Measurements from ENCODE around the gene TMEM145.

The TMEM145 gene

GRCh38 chr19:42360787-42361544 is 47.9 kb downstream of the TMEM145 start:
- no peak for DNase-seq (ENCODE audit: low read depth in 1 of 2, low spot score in 1 of 2)

- no peak for DNase-seq (ENCODE audit: low read depth in 1 of 2, low spot score in 1 of 2)
Measured at GRCh38 chr19:42361545-42361910, 48.4 kb downstream of the TMEM145 start.

DNA sequence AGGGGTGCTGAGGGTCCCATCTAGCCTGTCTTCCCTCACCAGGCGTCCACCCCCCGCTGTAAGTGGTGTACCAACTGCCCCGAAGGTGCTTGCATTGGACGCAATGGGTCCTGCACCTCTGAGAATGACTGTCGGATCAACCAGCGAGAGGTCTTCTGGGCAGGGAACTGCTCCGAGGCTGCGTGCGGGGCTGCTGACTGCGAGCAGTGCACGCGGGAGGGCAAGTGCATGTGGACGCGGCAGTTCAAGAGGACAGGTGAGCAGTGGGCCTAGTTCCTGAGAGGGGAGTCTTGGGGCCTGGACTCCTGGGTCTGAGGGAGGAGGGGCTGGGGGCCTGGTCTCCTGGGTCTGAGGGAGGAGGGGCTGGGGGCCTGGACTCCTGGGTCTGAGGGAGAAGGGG is 49.2 kb downstream of the TMEM145 start:
- DNase-seq (ENCODE audit: low read depth in 1 of 2, low spot score in 1 of 2), result no peak

- DNase-seq (ENCODE audit: low read depth in 1 of 2, low spot score in 1 of 2), result no peak
Measured at GRCh38 chr19:42362891-42363440, 49.9 kb downstream of the TMEM145 start.

DNA sequence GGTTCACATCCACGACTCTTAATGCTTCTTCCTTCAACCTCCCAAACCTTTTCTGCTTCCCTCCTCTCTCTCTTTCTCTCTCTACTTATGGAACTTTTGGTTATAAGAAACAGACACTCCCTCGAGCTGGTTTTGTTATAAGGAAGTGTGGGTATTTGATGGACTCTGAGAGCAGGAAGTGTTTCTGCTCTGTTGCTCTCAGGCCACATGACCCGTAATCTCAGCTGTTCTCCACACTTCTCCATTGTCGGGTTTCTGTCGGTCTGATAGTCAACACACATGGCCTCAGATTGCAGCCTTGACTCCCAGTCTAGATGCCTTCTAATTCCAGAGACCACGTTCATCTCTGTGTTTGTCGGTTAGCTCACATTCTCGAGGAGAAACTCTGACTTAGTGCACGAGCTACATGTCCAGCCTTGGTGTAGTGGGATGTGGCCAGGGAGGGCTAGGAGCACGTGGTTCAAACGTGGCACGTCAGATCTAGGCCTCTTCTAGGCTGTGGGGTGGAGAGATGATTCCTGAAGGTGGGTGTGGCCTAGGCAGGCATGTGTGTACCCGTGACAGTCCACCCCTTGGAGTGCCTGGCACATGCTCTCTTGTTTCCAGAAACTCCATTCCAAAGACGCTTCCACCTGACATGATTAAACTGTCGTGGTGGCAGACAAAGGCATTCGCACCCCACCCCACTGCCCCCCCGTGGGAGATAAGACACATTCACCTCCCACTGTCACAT is 50.7 kb downstream of the TMEM145 start:
- no peak for DNase-seq (ENCODE audit: low read depth in 1 of 2, low spot score in 1 of 2)

DNA sequence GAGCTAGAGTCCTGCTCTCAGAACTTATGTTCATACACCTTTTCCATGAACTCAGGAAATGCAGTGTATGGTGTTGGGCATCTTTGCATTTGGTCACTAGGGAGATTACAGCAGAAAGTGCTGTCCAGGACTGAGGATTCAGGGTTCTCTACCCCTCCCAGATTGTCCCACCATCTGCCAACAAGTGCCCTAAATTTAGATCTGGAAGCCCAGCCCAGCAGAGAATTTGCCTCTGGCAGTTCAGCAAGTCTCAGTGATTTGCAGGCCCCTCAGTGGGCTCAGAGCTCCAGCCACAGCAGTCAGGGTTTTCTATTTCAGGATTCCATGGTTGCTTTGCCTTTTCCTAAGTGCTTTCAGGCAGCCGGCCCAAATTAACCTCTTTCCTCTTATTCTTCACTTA is 53.6 kb downstream of the TMEM145 start:
- DNase-seq (ENCODE audit: low read depth in 1 of 2, low spot score in 1 of 2), result no peak

DNA sequence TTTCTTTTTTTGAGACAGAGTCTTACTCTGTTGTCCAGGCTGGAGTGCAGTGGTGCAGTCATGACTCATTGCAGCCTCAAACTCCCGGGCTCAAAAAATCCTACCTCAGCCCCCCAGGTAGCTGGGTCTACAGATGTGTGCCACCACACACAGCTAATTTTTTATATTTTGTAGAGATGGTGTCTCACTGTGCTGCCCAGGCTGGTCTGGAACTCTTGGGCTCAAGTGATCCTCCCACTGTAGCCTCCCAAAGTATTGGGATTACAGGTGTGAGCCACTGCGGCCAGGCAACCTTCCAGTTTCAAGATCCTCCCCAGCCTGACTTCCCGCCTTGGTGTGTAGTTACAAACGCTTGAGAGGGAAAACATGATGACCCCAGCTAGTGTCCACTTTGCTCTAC is 54.8 kb downstream of the TMEM145 start:
- DNase-seq (ENCODE audit: low read depth in 1 of 2, low spot score in 1 of 2), result no peak

GRCh38 chr19:42368360-42368759 is 55.3 kb downstream of the TMEM145 start:
- no peak for DNase-seq (ENCODE audit: low read depth in 1 of 2, low spot score in 1 of 2)

- DNase-seq (ENCODE audit: low read depth in 1 of 2, low spot score in 1 of 2), result no peak
Measured at GRCh38 chr19:42368765-42369164, 55.7 kb downstream of the TMEM145 start.

GRCh38 chr19:42369433-42370067 is 56.4 kb downstream of the TMEM145 start:
- DNase-seq (ENCODE audit: low read depth in 1 of 2, low spot score in 1 of 2), result no peak

- DNase-seq (ENCODE audit: low read depth in 1 of 2, low spot score in 1 of 2), result no peak
Measured at GRCh38 chr19:42370068-42370520, 57.0 kb downstream of the TMEM145 start.

DNA sequence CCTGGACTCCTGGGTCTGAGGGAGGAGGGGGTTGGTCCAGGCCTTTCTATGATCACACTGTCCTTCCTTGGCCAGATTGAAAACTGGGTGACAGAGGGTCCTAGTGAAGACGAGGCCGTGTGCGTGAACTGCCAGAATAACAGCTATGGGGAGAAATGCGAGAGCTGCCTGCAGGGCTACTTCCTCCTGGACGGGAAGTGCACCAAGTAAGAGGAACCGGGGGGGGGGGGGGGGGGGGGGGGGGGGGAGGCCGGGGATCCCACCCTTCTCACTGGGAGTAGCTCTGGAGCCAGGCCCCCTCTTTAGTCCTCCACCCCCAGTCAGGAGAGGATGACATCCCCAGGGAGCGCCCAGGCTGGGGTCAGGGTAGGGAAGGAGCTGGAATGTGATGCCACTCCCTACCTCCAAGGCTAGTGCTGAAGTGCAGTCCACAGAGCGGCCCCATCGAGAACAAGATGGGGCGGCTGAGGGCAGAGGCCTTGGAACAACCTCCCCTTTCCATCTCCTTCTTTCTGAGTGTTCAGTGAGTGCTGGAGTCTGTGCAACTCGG is 57.6 kb downstream of the TMEM145 start:
- DNase-seq (ENCODE audit: low read depth in 1 of 2, low spot score in 1 of 2), result no peak

All from activated CD4-positive, alpha-beta T cell treated with anti-CD3 and anti-CD28 coated beads, Interleukin-2, amount 50 U/mL, for 24 hours (primary cell).